ENCODE results near the gene LRFN2.

Gene LRFN2

GRCh38 chr6:40480678-40481077, 106.5 kb downstream of the LRFN2 start:
- Histone ChIP-seq H3K79me2 (ENCODE audit: control insufficient read depth, low read length) (no peaks in the 10 kb centered on the region), H3K27ac (ENCODE audit: low read depth, low read length) (no peak overlapping the region), H3K27me3 (ENCODE audit: control insufficient read depth, low read length) (peaks cover 9% of the 10 kb centered on the region; the same call in 1 of the 2 replicates), H3F3A (ENCODE audit: control insufficient read depth, insufficient read depth) (no peaks in the 10 kb centered on the region), H3K9me3 (ENCODE audit: control insufficient read depth, insufficient read depth, low read length) (no peaks in the 10 kb centered on the region), H3K4me3 (ENCODE audit: low read length) (no peak overlapping the region), H3K36me3 (ENCODE audit: control insufficient read depth, low read length) (no peaks in the 10 kb centered on the region), H3K4me1 (ENCODE audit: control insufficient read depth, low read length) (no peaks in the 10 kb centered on the region), H4K20me1 (ENCODE audit: control insufficient read depth, insufficient read depth, low read depth, low read length) (no peaks in the 10 kb centered on the region), H3K4me2 (ENCODE audit: low read length) (no peak overlapping the region), H3K9me2 (replicated peaks; ENCODE audit: control insufficient read depth, low read length) (no peaks in the 10 kb centered on the region)
- TF ChIP-seq CTCF (IDR thresholded peaks at IDR 0.05; ENCODE audit: low read depth, low read length, poor library complexity, severe bottlenecking) (no peak), EZH2phosphoT487 (IDR thresholded peaks at IDR 0.05; ENCODE audit: borderline replicate concordance, low read length) (no peak)

- Histone ChIP-seq H3K4me1 (ENCODE audit: control insufficient read depth, low read length) (no peaks in the 10 kb centered on the region), H3K4me3 (ENCODE audit: low read length) (no peak overlapping the region), H3K9me2 (replicated peaks; ENCODE audit: control insufficient read depth, low read length) (no peaks in the 10 kb centered on the region), H3K27me3 (ENCODE audit: control insufficient read depth, low read length) (peaks cover 5% of the 10 kb centered on the region; the same call in 1 of the 2 replicates), H3K27ac (ENCODE audit: low read depth, low read length) (no peak overlapping the region), H3K79me2 (ENCODE audit: control insufficient read depth, low read length) (no peaks in the 10 kb centered on the region), H3K9me3 (ENCODE audit: control insufficient read depth, insufficient read depth, low read length) (no peaks in the 10 kb centered on the region), H4K20me1 (ENCODE audit: control insufficient read depth, insufficient read depth, low read depth, low read length) (no peaks in the 10 kb centered on the region), H3F3A (ENCODE audit: control insufficient read depth, insufficient read depth) (no peaks in the 10 kb centered on the region), H3K36me3 (ENCODE audit: control insufficient read depth, low read length) (no peaks in the 10 kb centered on the region), H3K4me2 (ENCODE audit: low read length) (no peak overlapping the region)
- TF ChIP-seq CTCF (IDR thresholded peaks at IDR 0.05; ENCODE audit: low read depth, low read length, poor library complexity, severe bottlenecking) (no peak), EZH2phosphoT487 (IDR thresholded peaks at IDR 0.05; ENCODE audit: borderline replicate concordance, low read length) (no peak)
Observed at GRCh38 chr6:40479706-40480105, 107.5 kb downstream of the LRFN2 start.

- Histone ChIP-seq H3K9me2 (replicated peaks; ENCODE audit: control insufficient read depth, low read length) (no peaks in the 10 kb centered on the region), H3K4me1 (ENCODE audit: control insufficient read depth, low read length) (no peaks in the 10 kb centered on the region), H3K27me3 (ENCODE audit: control insufficient read depth, low read length) (peaks cover 5% of the 10 kb centered on the region; the same call in 1 of the 2 replicates), H3F3A (ENCODE audit: control insufficient read depth, insufficient read depth) (no peaks in the 10 kb centered on the region), H3K79me2 (ENCODE audit: control insufficient read depth, low read length) (no peaks in the 10 kb centered on the region), H3K36me3 (ENCODE audit: control insufficient read depth, low read length) (no peaks in the 10 kb centered on the region), H3K4me3 (ENCODE audit: low read length) (no peak overlapping the region), H3K27ac (ENCODE audit: low read depth, low read length) (no peak overlapping the region), H4K20me1 (ENCODE audit: control insufficient read depth, insufficient read depth, low read depth, low read length) (no peaks in the 10 kb centered on the region), H3K4me2 (ENCODE audit: low read length) (no peak overlapping the region), H3K9me3 (ENCODE audit: control insufficient read depth, insufficient read depth, low read length) (no peaks in the 10 kb centered on the region)
- TF ChIP-seq CTCF (IDR thresholded peaks at IDR 0.05; ENCODE audit: low read depth, low read length, poor library complexity, severe bottlenecking) (no peak), EZH2phosphoT487 (IDR thresholded peaks at IDR 0.05; ENCODE audit: borderline replicate concordance, low read length) (no peak)
Observed at GRCh38 chr6:40477246-40478126, 109.7 kb downstream of the LRFN2 start.
